Measurements from ENCODE around the gene XIAP.

GRCh38 chrX:123871309-123871708 lies 11.5 kb downstream of the XIAP start:
- TF ChIP-seq CTCF (IDR thresholded peaks at IDR 0.05): no peak
- no peak for TF ChIP-seq POLR2A (IDR thresholded peaks at IDR 0.05)

Data from breast epithelium (tissue), 3 donors.